ENCODE measurements around the gene LSMEM2. TPM values are rescaled to one million over a fixed set of nuclear protein-coding genes. Genes with fewer than 3 reads are reported as not detected.

LSMEM2 gene
- total RNA-seq, 1 donor: not detected

GRCh38 chr3:50264383-50264963, 14.4 kb upstream of the LSMEM2 start:
- peak; percentile 9 for TF ChIP-seq CTCF (IDR thresholded peaks at IDR 0.05; ENCODE audit: insufficient read depth, low read length)
- peak; percentile 91 for DNase-seq (ENCODE audit: low read depth)
- H3K4me3 ChIP-seq (ENCODE audit: low read depth, low read length): no peak overlapping the region

GRCh38 chr3:50264964-50265485, 13.9 kb upstream of the LSMEM2 start:
- no peak for DNase-seq (ENCODE audit: low read depth)
- no peak overlapping the region for H3K4me3 ChIP-seq (ENCODE audit: low read depth, low read length)
- no peak for TF ChIP-seq CTCF (IDR thresholded peaks at IDR 0.05; ENCODE audit: insufficient read depth, low read length)

- no peak for TF ChIP-seq CTCF (IDR thresholded peaks at IDR 0.05; ENCODE audit: insufficient read depth, low read length)
- DNase-seq (ENCODE audit: low read depth): no peak
- H3K4me3 ChIP-seq (ENCODE audit: low read depth, low read length): no peak overlapping the region
Observed at GRCh38 chr3:50265571-50265970, 13.3 kb upstream of the LSMEM2 start.

GRCh38 chr3:50266017-50266416, 12.9 kb upstream of the LSMEM2 start:
- no peak for DNase-seq (ENCODE audit: low read depth)
- TF ChIP-seq CTCF (IDR thresholded peaks at IDR 0.05; ENCODE audit: insufficient read depth, low read length): no peak
- no peak overlapping the region for H3K4me3 ChIP-seq (ENCODE audit: low read depth, low read length)

- no peak for TF ChIP-seq CTCF (IDR thresholded peaks at IDR 0.05; ENCODE audit: insufficient read depth, low read length)
- peak overlapping the region; percentile 61 for H3K4me3 ChIP-seq (ENCODE audit: low read depth, low read length)
- DNase-seq (ENCODE audit: low read depth): no peak
Observed at GRCh38 chr3:50266836-50267235, 12.1 kb upstream of the LSMEM2 start.

GRCh38 chr3:50267280-50267913, 11.5 kb upstream of the LSMEM2 start:
- peak overlapping the region; percentile 61 for H3K4me3 ChIP-seq (ENCODE audit: low read depth, low read length)
- DNase-seq (ENCODE audit: low read depth): no peak
- no peak for TF ChIP-seq CTCF (IDR thresholded peaks at IDR 0.05; ENCODE audit: insufficient read depth, low read length)

All from fibroblast of the aortic adventitia (primary cell).